HEK293 (cell line): Measurements from ENCODE around the gene LETM1.

Source experiments
- CTCF ChIA-PET: fragments of 350-600 bp; formaldehyde crosslinking; extraction: SDS; loops from one replicate; lab custom pipeline; 2021; ENCODE audit warnings: antibody characterized with exemption; lab: Yijun Ruan, JAX
- POLR2A ChIA-PET: fragments of 300-600 bp; formaldehyde crosslinking; extraction: SDS; loops from one replicate; lab custom pipeline; 2020; ENCODE audit warnings: antibody characterized with exemption, inconsistent platforms; lab: Yijun Ruan, JAX
- H3K27ac ChIP-seq: fragments of 200-500 bp; sonication (Bioruptor generic); 2 replicates; pipeline ENCODE4 v1.5.1; 2014; ENCODE audit warnings: low read depth, low read length, control low read depth, inconsistent platforms; ENCODE audit errors: extremely low read depth
- H3K36me3 ChIP-seq, 2 experiments: fragments of 200-500 bp in 1 of 2; sonication (Bioruptor generic) in 1 of 2; 1 replicate in 1 of 2; 2 replicates in 1 of 2; pipeline ENCODE4 v1.5.1; 2014 to 2017; ENCODE audit warnings: inconsistent platforms in 2 of 2, low read length in 2 of 2; ENCODE audit not compliant: control insufficient read depth in 2 of 2, insufficient read depth in 1 of 2
- H3K4me1 ChIP-seq: fragments of 200-500 bp; sonication (Bioruptor generic); 2 replicates; pipeline ENCODE4 v1.5.1; 2014; ENCODE audit warnings: mild to moderate bottlenecking, low read length, inconsistent platforms; ENCODE audit not compliant: control insufficient read depth, insufficient read depth
- H3K4me3 ChIP-seq: 2 replicates; pipeline ENCODE4 v1.5.1; 2011; ENCODE audit warnings: low read depth, mild to moderate bottlenecking, control low read depth, low read length, moderate library complexity
- H3K9me3 ChIP-seq: fragments of 200-500 bp; sonication (Bioruptor generic); 2 replicates; pipeline ENCODE4 v1.5.1; 2014; ENCODE audit warnings: low read depth, low read length, inconsistent platforms; ENCODE audit not compliant: control insufficient read depth, insufficient read depth
- EGR2 ChIP-seq: fragments of 450-650 bp; formaldehyde crosslinking; IDR thresholded peaks from 2 replicates; pipeline ENCODE4 v1.5.1; 2016; ENCODE audit warnings: low read depth, missing biosample characterization, missing genetic modification characterization
- HIC1 ChIP-seq: fragments of 450-650 bp; formaldehyde crosslinking; IDR thresholded peaks from 2 replicates; pipeline ENCODE4 v1.5.1; 2016; ENCODE audit warnings: missing biosample characterization, missing genetic modification characterization
- HOXD13 ChIP-seq: sonication (generic); formaldehyde crosslinking; IDR thresholded peaks from 2 replicates; pipeline ENCODE4 v1.8.0; 2022; ENCODE audit warnings: missing genetic modification reagents, borderline replicate concordance
- IKZF3 ChIP-seq: fragments of 450-650 bp; IDR thresholded peaks from 2 replicates; pipeline ENCODE4 v1.5.0; 2018; ENCODE audit warnings: missing biosample characterization, mild to moderate bottlenecking, missing genetic modification characterization, moderate library complexity
- KLF1 ChIP-seq: fragments of 450-650 bp; formaldehyde crosslinking; IDR thresholded peaks from 2 replicates; pipeline ENCODE4 v1.5.1; 2016; ENCODE audit warnings: missing biosample characterization, missing genetic modification characterization
- KLF16 ChIP-seq: fragments of 450-650 bp; formaldehyde crosslinking; IDR thresholded peaks from 2 replicates; pipeline ENCODE4 v1.5.1; 2017; ENCODE audit warnings: missing biosample characterization, missing genetic modification characterization
- MZF1 ChIP-seq: fragments of 450-650 bp; formaldehyde crosslinking; IDR thresholded peaks from 2 replicates; pipeline ENCODE4 v1.5.1; 2017; ENCODE audit warnings: missing biosample characterization, missing genetic modification characterization, borderline replicate concordance
- SALL2 ChIP-seq: fragments of 450-650 bp; formaldehyde crosslinking; IDR thresholded peaks from 2 replicates; pipeline ENCODE4 v1.5.0; 2017; ENCODE audit warnings: missing biosample characterization, mild to moderate bottlenecking, missing genetic modification characterization, borderline replicate concordance
- TRIM28 ChIP-seq: IDR thresholded peaks from 2 replicates; pipeline ENCODE4 v1.6.1; 2011; ENCODE audit warnings: low read length, control low read depth, borderline replicate concordance
- ZBTB21 ChIP-seq: fragments of 450-650 bp; formaldehyde crosslinking; IDR thresholded peaks from 2 replicates; pipeline ENCODE4 v1.5.1; 2017; ENCODE audit warnings: missing biosample characterization, missing genetic modification characterization
- ZBTB7A ChIP-seq: fragments of 450-650 bp; formaldehyde crosslinking; IDR thresholded peaks from 2 replicates; pipeline ENCODE4 v1.5.1; 2016; ENCODE audit warnings: low read depth, missing biosample characterization, missing genetic modification characterization
- ZFHX2 ChIP-seq: fragments of 450-650 bp; formaldehyde crosslinking; conservative IDR thresholded peaks from 2 replicates; pipeline ENCODE4 v1.5.1; 2016; ENCODE audit warnings: missing biosample characterization, missing genetic modification characterization
- ZNF121 ChIP-seq: fragments of 450-650 bp; formaldehyde crosslinking; IDR thresholded peaks from 2 replicates; pipeline ENCODE4 v1.5.1; 2016; ENCODE audit warnings: missing biosample characterization, missing genetic modification characterization
- ZNF155 ChIP-seq: fragments of 450-650 bp; formaldehyde crosslinking; IDR thresholded peaks from 2 replicates; pipeline ENCODE4 v1.5.1; 2016; ENCODE audit warnings: missing biosample characterization, missing genetic modification characterization
- ZNF175 ChIP-seq: fragments of 450-650 bp; formaldehyde crosslinking; IDR thresholded peaks from 2 replicates; pipeline ENCODE4 v1.5.1; 2016; ENCODE audit warnings: missing biosample characterization, missing genetic modification characterization
- ZNF2 ChIP-seq: fragments of 450-650 bp; formaldehyde crosslinking; IDR thresholded peaks from 2 replicates; pipeline ENCODE4 v1.5.1; 2016; ENCODE audit warnings: missing biosample characterization, missing genetic modification characterization
- ZNF266 ChIP-seq: fragments of 450-650 bp; formaldehyde crosslinking; IDR thresholded peaks from 2 replicates; pipeline ENCODE4 v1.5.1; 2016; ENCODE audit warnings: missing biosample characterization, missing genetic modification characterization, low read depth
- ZNF302 ChIP-seq: fragments of 450-650 bp; formaldehyde crosslinking; IDR thresholded peaks from 2 replicates; pipeline ENCODE4 v1.5.1; 2016; ENCODE audit warnings: missing biosample characterization, missing genetic modification characterization, low read depth
- ZNF341 ChIP-seq: fragments of 450-650 bp; formaldehyde crosslinking; IDR thresholded peaks from 2 replicates; pipeline ENCODE4; 2016; ENCODE audit warnings: low read depth, missing biosample characterization, missing genetic modification characterization
- ZNF350 ChIP-seq: fragments of 450-650 bp; formaldehyde crosslinking; IDR thresholded peaks from 2 replicates; pipeline ENCODE4 v1.5.0; 2017; ENCODE audit warnings: missing biosample characterization, mild to moderate bottlenecking, missing genetic modification characterization
- ZNF423 ChIP-seq: fragments of 450-650 bp; formaldehyde crosslinking; IDR thresholded peaks from 2 replicates; pipeline ENCODE4 v1.5.1; 2016; ENCODE audit warnings: missing biosample characterization, missing genetic modification characterization
- ZNF585B ChIP-seq: fragments of 450-650 bp; formaldehyde crosslinking; IDR thresholded peaks from 2 replicates; pipeline ENCODE4 v1.5.1; 2016; ENCODE audit warnings: missing biosample characterization, missing genetic modification characterization
- ZNF596 ChIP-seq: fragments of 450-650 bp; IDR thresholded peaks from 2 replicates; pipeline ENCODE4 v1.5.0; 2018; ENCODE audit warnings: missing biosample characterization, mild to moderate bottlenecking, missing genetic modification characterization, moderate library complexity
- ZNF677 ChIP-seq: fragments of 450-650 bp; IDR thresholded peaks from 2 replicates; pipeline ENCODE4 v1.5.0; 2018; ENCODE audit warnings: missing biosample characterization, mild to moderate bottlenecking, missing genetic modification characterization, moderate library complexity
- ZNF747 ChIP-seq: fragments of 450-650 bp; formaldehyde crosslinking; IDR thresholded peaks from 2 replicates; pipeline ENCODE4 v1.5.1; 2016; ENCODE audit warnings: missing biosample characterization, missing genetic modification characterization
- ZNF777 ChIP-seq: fragments of 450-650 bp; formaldehyde crosslinking; IDR thresholded peaks from 2 replicates; pipeline ENCODE4 v1.5.1; 2017; ENCODE audit warnings: missing biosample characterization, missing genetic modification characterization, borderline replicate concordance
- ZSCAN16 ChIP-seq: fragments of 450-650 bp; formaldehyde crosslinking; IDR thresholded peaks from 2 replicates; pipeline ENCODE4 v1.5.1; 2016; ENCODE audit warnings: missing biosample characterization, missing genetic modification characterization
- ZSCAN30 ChIP-seq: fragments of 450-650 bp; IDR thresholded peaks from 2 replicates; pipeline ENCODE4 v1.5.1; 2018; ENCODE audit warnings: missing biosample characterization, mild to moderate bottlenecking, missing genetic modification characterization, moderate library complexity
- ZXDB ChIP-seq: fragments of 450-650 bp; formaldehyde crosslinking; IDR thresholded peaks from 2 replicates; pipeline ENCODE4 v1.5.1; 2016; ENCODE audit warnings: missing biosample characterization, missing genetic modification characterization
- TF ChIP-seq, protein P1 (sequence below): fragments of 450-650 bp; formaldehyde crosslinking; IDR thresholded peaks from 2 replicates; pipeline ENCODE4 v1.5.1; 2017; ENCODE audit warnings: missing biosample characterization, missing genetic modification characterization
- TF ChIP-seq, protein P2 (sequence below): IDR thresholded peaks from 2 replicates; pipeline ENCODE4 v1.6.1; 2011; ENCODE audit warnings: mild to moderate bottlenecking, low read depth, low read length, borderline replicate concordance

Gene LETM1

GRCh38 chr4:1793496-1793840 is 62.5 kb downstream of the LETM1 start:
- ChIA-PET CTCF (interaction anchor here (0.7 kb wide), 1 partner anchor 940 kb away, joined by 3 read pairs; no protein-coding TSS in a partner anchor), POLR2A (interaction anchor here (1.3 to 4.6 kb wide), 5 partner anchors 10 to 47 kb away, joined by 5 to 25 read pairs (median 5); no protein-coding TSS in a partner anchor)
- H3K36me3 ChIP-seq: peaks cover 0 to 17% of the 10 kb centered on the region in 2 experiments; a peak in 1 of 3 replicates
- no peak for TF ChIP-seq ZXDB (tag by site-specific recombination)
- TF ChIP-seq, protein P1, sequence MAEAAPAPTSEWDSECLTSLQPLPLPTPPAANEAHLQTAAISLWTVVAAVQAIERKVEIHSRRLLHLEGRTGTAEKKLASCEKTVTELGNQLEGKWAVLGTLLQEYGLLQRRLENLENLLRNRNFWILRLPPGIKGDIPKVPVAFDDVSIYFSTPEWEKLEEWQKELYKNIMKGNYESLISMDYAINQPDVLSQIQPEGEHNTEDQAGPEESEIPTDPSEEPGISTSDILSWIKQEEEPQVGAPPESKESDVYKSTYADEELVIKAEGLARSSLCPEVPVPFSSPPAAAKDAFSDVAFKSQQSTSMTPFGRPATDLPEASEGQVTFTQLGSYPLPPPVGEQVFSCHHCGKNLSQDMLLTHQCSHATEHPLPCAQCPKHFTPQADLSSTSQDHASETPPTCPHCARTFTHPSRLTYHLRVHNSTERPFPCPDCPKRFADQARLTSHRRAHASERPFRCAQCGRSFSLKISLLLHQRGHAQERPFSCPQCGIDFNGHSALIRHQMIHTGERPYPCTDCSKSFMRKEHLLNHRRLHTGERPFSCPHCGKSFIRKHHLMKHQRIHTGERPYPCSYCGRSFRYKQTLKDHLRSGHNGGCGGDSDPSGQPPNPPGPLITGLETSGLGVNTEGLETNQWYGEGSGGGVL: peak; percentile 27; the same call in 1 of the 2 replicates
- TF ChIP-seq HIC1 (tag by site-specific recombination): no peak
- TF ChIP-seq ZNF350 (tag by site-specific recombination): no peak
- peak overlapping the region; percentile 69; the same call in 1 of the 2 replicates for H3K27ac ChIP-seq
- no peaks in the 10 kb centered on the region for H3K9me3 ChIP-seq
- peak overlapping the region; percentile 63 for H3K4me3 ChIP-seq
- H3K4me1 ChIP-seq: no peaks in the 10 kb centered on the region

GRCh38 chr4:1792832-1793495 is 63.0 kb downstream of the LETM1 start, which contains the start of gene FGFR3:
Gene FGFR3, plus strand, starts transcription at chr4:1793293. Its CDS starts 642 bp downstream, at chr4:1793935.
- Histone ChIP-seq H3K27ac (peak within 1 kb of the TSS; percentile 69; the same call in 1 of the 2 replicates), H3K4me1 (no peaks in the 10 kb centered on the region), H3K4me3 (peak within 1 kb of the TSS; percentile 63), H3K36me3 (peaks cover 0 to 17% of the 10 kb centered on the region in 2 experiments; a peak in 1 of 3 replicates), H3K9me3 (no peaks in the 10 kb centered on the region)
- CTCF ChIA-PET: interaction anchor here (0.6 to 0.7 kb wide), 2 partner anchors 13 to 941 kb away, joined by 3 read pairs; no protein-coding TSS in a partner anchor
- POLR2A ChIA-PET: interaction anchor here (0.5 to 4.6 kb wide), 6 partner anchors 9 to 46 kb away, joined by 3 to 25 read pairs (median 5); no protein-coding TSS in a partner anchor
- TF ChIP-seq ZNF747 (tag by site-specific recombination): no peak
- TF ChIP-seq ZNF175: no peak
- TF ChIP-seq ZSCAN16 (tag by site-specific recombination): no peak
- TF ChIP-seq HOXD13 (CRISPR knock-in tag): no peak
- TF ChIP-seq KLF16 (tag by site-specific recombination): no peak
- no peak for TF ChIP-seq MZF1 (tag by site-specific recombination)
- TF ChIP-seq ZNF302 (tag by site-specific recombination): no peak
- TF ChIP-seq ZNF777: no peak
- TF ChIP-seq EGR2 (tag by site-specific recombination): 0 out of 2 replicates have a peak, but pooled peaks have one; percentile 16
- no peak for TF ChIP-seq ZBTB21 (tag by site-specific recombination)
- TF ChIP-seq, protein P2, sequence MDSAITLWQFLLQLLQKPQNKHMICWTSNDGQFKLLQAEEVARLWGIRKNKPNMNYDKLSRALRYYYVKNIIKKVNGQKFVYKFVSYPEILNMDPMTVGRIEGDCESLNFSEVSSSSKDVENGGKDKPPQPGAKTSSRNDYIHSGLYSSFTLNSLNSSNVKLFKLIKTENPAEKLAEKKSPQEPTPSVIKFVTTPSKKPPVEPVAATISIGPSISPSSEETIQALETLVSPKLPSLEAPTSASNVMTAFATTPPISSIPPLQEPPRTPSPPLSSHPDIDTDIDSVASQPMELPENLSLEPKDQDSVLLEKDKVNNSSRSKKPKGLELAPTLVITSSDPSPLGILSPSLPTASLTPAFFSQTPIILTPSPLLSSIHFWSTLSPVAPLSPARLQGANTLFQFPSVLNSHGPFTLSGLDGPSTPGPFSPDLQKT: no peak
- TF ChIP-seq ZSCAN30: no peak
- no peak for TF ChIP-seq ZXDB (tag by site-specific recombination)
- TF ChIP-seq ZNF585B (tag by site-specific recombination): no peak
- no peak for TF ChIP-seq IKZF3 (tag by site-specific recombination)
- TF ChIP-seq ZNF341 (tag by site-specific recombination): no peak
- TF ChIP-seq ZNF2: no peak
- no peak for TF ChIP-seq TRIM28
- TF ChIP-seq KLF1 (tag by site-specific recombination): peak; percentile 55; the same call in 1 of the 2 replicates
- peak; percentile 61 for TF ChIP-seq ZFHX2 (tag by site-specific recombination)
- TF ChIP-seq SALL2 (tag by site-specific recombination): no peak
- TF ChIP-seq ZNF155 (tag by site-specific recombination): no peak
- TF ChIP-seq ZNF121 (tag by site-specific recombination): no peak
- 0 out of 2 replicates have a peak, but pooled peaks have one; percentile 33 for TF ChIP-seq ZNF423 (tag by site-specific recombination)
- no peak for TF ChIP-seq ZNF266 (tag by site-specific recombination)
- TF ChIP-seq ZBTB7A (tag by site-specific recombination): 0 out of 2 replicates have a peak, but pooled peaks have one; percentile 29
- no peak for TF ChIP-seq ZNF596
- TF ChIP-seq ZNF677: no peak
